HG02885 (cell line): ENCODE measurements around the gene HOXB7.

Source experiments
- ATAC-seq: cut with Tn5 transposase; IDR thresholded peaks from one replicate; pipeline ENCODE4 v1.9.1; 2021; ENCODE audit warnings: mild to moderate bottlenecking; ENCODE audit not compliant: unreplicated experiment, poor library complexity

HOXB7 gene

GRCh38 chr17:48637323-48638260, 26.8 kb upstream of the HOXB7 start:
- no peak for ATAC-seq

GRCh38 chr17:48636177-48637018, 25.6 kb upstream of the HOXB7 start:
- ATAC-seq = no peak

- ATAC-seq = no peak
Observed at GRCh38 chr17:48634493-48635208, 23.8 kb upstream of the HOXB7 start.

GRCh38 chr17:48633266-48633677, 22.5 kb upstream of the HOXB7 start:
- no peak for ATAC-seq

- ATAC-seq = no peak
Observed at GRCh38 chr17:48632579-48633265, 21.9 kb upstream of the HOXB7 start.

- no peak for ATAC-seq
Observed at GRCh38 chr17:48631693-48632578, 21.1 kb upstream of the HOXB7 start.

GRCh38 chr17:48630925-48631692, 20.3 kb upstream of the HOXB7 start:
- no peak for ATAC-seq

GRCh38 chr17:48630009-48630924, 19.4 kb upstream of the HOXB7 start:
- ATAC-seq = no peak

- ATAC-seq = no peak
Observed at GRCh38 chr17:48629411-48629759, 18.6 kb upstream of the HOXB7 start.

- no peak for ATAC-seq
Observed at GRCh38 chr17:48628649-48629410, 18.0 kb upstream of the HOXB7 start.

- no peak for ATAC-seq
Observed at GRCh38 chr17:48627623-48628521, 17.1 kb upstream of the HOXB7 start.

GRCh38 chr17:48627118-48627597, 16.3 kb upstream of the HOXB7 start:
- no peak for ATAC-seq

- no peak for ATAC-seq
Observed at GRCh38 chr17:48626245-48627117, 15.7 kb upstream of the HOXB7 start, which contains the start of gene HOXB9. TSS of gene HOXB9 (minus strand) at chr17:48626358. CDS start at chr17:48626269, 89 bp downstream.

- ATAC-seq = no peak
Observed at GRCh38 chr17:48625495-48626244, 14.9 kb upstream of the HOXB7 start.
